IMR-90 (cell line): ENCODE measurements around the gene LPA. TPM values are rescaled to one million over a fixed set of nuclear protein-coding genes. Genes with fewer than 3 reads are reported as not detected.

Source experiments
- ATAC-seq: fragments of 200-7000 bp; cut with Tn5 transposase; 2 replicates; pipeline ENCODE4 v1.9.1; 2020; ENCODE audit warnings: low read depth, mild to moderate bottlenecking, moderate library complexity
- BruUV-seq: library from RNA; stranded (reverse); fragments of 400-500 nt; replicated peaks from 2 replicates; lab custom pipeline; 2021; lab: Mats Ljungman, UMichigan
- CTCF ChIA-PET: fragments of 300-600 bp; formaldehyde crosslinking; extraction: SDS; loops from one replicate; lab custom pipeline; 2021; ENCODE audit warnings: antibody characterized with exemption; lab: Yijun Ruan, JAX
- POLR2A ChIA-PET: fragments of 300-600 bp; sonication (Branson Sonifier 250); formaldehyde crosslinking; loops from one replicate; lab custom pipeline; 2022; ENCODE audit warnings: antibody characterized with exemption; ENCODE audit not compliant: unreplicated experiment; lab: Charles Lee
- DNase-seq: peaks from one replicate; pipeline ENCODE4 v3.0.0; 2013
- H2AFZ ChIP-seq: replicated peaks from 2 replicates; pipeline ENCODE3; 2013; ENCODE audit warnings: low read length, mild to moderate bottlenecking; ENCODE audit not compliant: poor library complexity
- H2AK5ac ChIP-seq: 2 replicates; pipeline ENCODE4 v1.6.1; 2013; ENCODE audit warnings: low read depth, low read length, inconsistent platforms
- H2AK9ac ChIP-seq: replicated peaks from 2 replicates; pipeline ENCODE3; 2013; ENCODE audit warnings: mild to moderate bottlenecking, low read depth, low read length, moderate library complexity; ENCODE audit not compliant: poor library complexity
- H2BK120ac ChIP-seq: 2 replicates; pipeline ENCODE4 v1.6.1; 2013; ENCODE audit warnings: low read depth, low read length, inconsistent platforms
- H2BK15ac ChIP-seq: 3 replicates; pipeline ENCODE4 v1.6.1; 2013; ENCODE audit warnings: low read depth, low read length, inconsistent platforms
- H2BK20ac ChIP-seq: 2 replicates; pipeline ENCODE4 v1.6.1; 2013; ENCODE audit warnings: low read depth, mild to moderate bottlenecking, inconsistent platforms, low read length, moderate library complexity
- H2BK5ac ChIP-seq: 2 replicates; pipeline ENCODE4 v1.6.1; 2013; ENCODE audit warnings: mild to moderate bottlenecking, low read depth, low read length, inconsistent platforms; ENCODE audit not compliant: poor library complexity, severe bottlenecking
- H3K14ac ChIP-seq: replicated peaks from 2 replicates; pipeline ENCODE4 v1.6.1; 2013; ENCODE audit warnings: low read depth, low read length, inconsistent platforms
- H3K18ac ChIP-seq: 2 replicates; pipeline ENCODE4 v1.6.1; 2013; ENCODE audit warnings: low read depth, low read length, control low read depth
- H3K23ac ChIP-seq: 2 replicates; pipeline ENCODE4 v1.6.1; 2013; ENCODE audit warnings: low read depth, low read length, inconsistent platforms
- H3K27ac ChIP-seq: 2 replicates; pipeline ENCODE4 v1.5.1; 2013; ENCODE audit warnings: mild to moderate bottlenecking, control low read depth, low read length; ENCODE audit not compliant: insufficient read depth
- H3K27me3 ChIP-seq: 2 replicates; pipeline ENCODE4 v1.6.1; 2013; ENCODE audit warnings: low read length; ENCODE audit not compliant: control insufficient read depth, insufficient read depth
- H3K36me3 ChIP-seq: 2 replicates; pipeline ENCODE4 v1.6.1; 2013; ENCODE audit warnings: low read length, mixed read lengths; ENCODE audit not compliant: control insufficient read depth, insufficient read depth
- H3K4ac ChIP-seq: 2 replicates; pipeline ENCODE4 v1.6.1; 2013; ENCODE audit warnings: low read depth, low read length, inconsistent platforms
- H3K4me1 ChIP-seq: 2 replicates; pipeline ENCODE4 v1.6.1; 2013; ENCODE audit warnings: low read length, mixed read lengths; ENCODE audit not compliant: control insufficient read depth, insufficient read depth
- H3K4me2 ChIP-seq: 2 replicates; pipeline ENCODE4 v1.6.1; 2013; ENCODE audit warnings: low read depth, mild to moderate bottlenecking, control low read depth, low read length, moderate library complexity
- H3K4me3 ChIP-seq: 2 replicates; pipeline ENCODE4 v1.5.1; 2013; ENCODE audit warnings: low read depth, mild to moderate bottlenecking, control low read depth, low read length, moderate library complexity; ENCODE audit not compliant: insufficient read depth
- H3K56ac ChIP-seq: 2 replicates; pipeline ENCODE4 v1.6.1; 2013; ENCODE audit warnings: low read length, inconsistent platforms; ENCODE audit not compliant: insufficient read depth; ENCODE audit errors: extremely low read depth
- H3K79me1 ChIP-seq, 2 experiments: 2 replicates each; pipeline ENCODE4 v1.6.1; 2013; ENCODE audit warnings: low read length in 2 of 2, inconsistent platforms in 1 of 2, low read depth in 1 of 2
- H3K9ac ChIP-seq: 2 replicates; pipeline ENCODE4 v1.6.1; 2013; ENCODE audit warnings: low read depth, low read length, control low read depth
- H3K9me1 ChIP-seq: 2 replicates; pipeline ENCODE4 v1.6.1; 2013; ENCODE audit warnings: low read length, inconsistent platforms; ENCODE audit not compliant: insufficient read depth
- H3K9me3 ChIP-seq: 2 replicates; pipeline ENCODE4 v1.6.1; 2013; ENCODE audit warnings: low read length; ENCODE audit not compliant: control insufficient read depth, insufficient read depth
- H4K20me1 ChIP-seq: 2 replicates; pipeline ENCODE4 v1.6.1; 2013; ENCODE audit warnings: low read length, inconsistent platforms; ENCODE audit not compliant: insufficient read depth
- H4K5ac ChIP-seq: 2 replicates; pipeline ENCODE4 v1.6.1; 2013; ENCODE audit warnings: mild to moderate bottlenecking, low read depth, low read length, control low read depth
- H4K8ac ChIP-seq, 2 experiments: 2 replicates each; pipeline ENCODE4 v1.6.1; 2013; ENCODE audit warnings: low read depth in 2 of 2, low read length in 2 of 2, control low read depth in 1 of 2, inconsistent platforms in 1 of 2
- H4K91ac ChIP-seq: 2 replicates; pipeline ENCODE4 v1.6.1; 2013; ENCODE audit warnings: low read depth, low read length, inconsistent platforms; ENCODE audit not compliant: insufficient read depth
- CHD1 ChIP-seq: IDR thresholded peaks from 2 replicates; pipeline ENCODE4 v1.6.1; 2012; ENCODE audit warnings: low read depth, low read length, improper control_type of control experiment
- MAZ ChIP-seq: IDR thresholded peaks from 2 replicates; pipeline ENCODE4 v1.6.1; 2012; ENCODE audit warnings: low read depth, mild to moderate bottlenecking, low read length, improper control_type of control experiment, moderate library complexity, borderline replicate concordance
- MXI1 ChIP-seq: IDR thresholded peaks from 2 replicates; pipeline ENCODE4 v1.6.1; 2012; ENCODE audit warnings: low read depth, mild to moderate bottlenecking, low read length, moderate library complexity, borderline replicate concordance
- NFE2L2 ChIP-seq: fragments of 150-350 bp; IDR thresholded peaks from 2 replicates; pipeline ENCODE4 v1.6.1; 2016; ENCODE audit warnings: low read depth, mild to moderate bottlenecking, low read length
- POLR2A ChIP-seq: IDR thresholded peaks from 2 replicates; pipeline ENCODE4 v1.6.1; 2012; ENCODE audit warnings: mild to moderate bottlenecking, low read depth, low read length
- RCOR1 ChIP-seq: IDR thresholded peaks from 2 replicates; pipeline ENCODE4 v1.6.1; 2012; ENCODE audit warnings: mild to moderate bottlenecking, low read length, improper control_type of control experiment; ENCODE audit not compliant: insufficient replicate concordance
- SMC3 ChIP-seq: fragments of 150-350 bp; IDR thresholded peaks from 2 replicates; pipeline ENCODE4 v1.6.1; 2016; ENCODE audit warnings: low read depth, mild to moderate bottlenecking, antibody characterized with exemption, low read length, moderate library complexity
- USF2 ChIP-seq: fragments of 150-350 bp; IDR thresholded peaks from 2 replicates; pipeline ENCODE4 v1.6.1; 2017; ENCODE audit warnings: mild to moderate bottlenecking, antibody characterized with exemption, low read length, low read depth
- WGBS, 2 experiments: methylation state at CpG; one replicate each; pipeline versions ENCODE4 v1.1.5 to v1.1.7; 2013; ENCODE audit warnings: missing lambda C conversion rate in 2 of 2; ENCODE audit not compliant: insufficient read length in 1 of 2; ENCODE audit errors: extremely low coverage in 2 of 2; 5-methylcytosine and 5-hydroxymethylcytosine counted together
- dilution Hi-C: fragments of 300-500 bp; cut with HindIII; formaldehyde crosslinking; loops from one replicate; pipeline ENCODE4 v1.14.3; 2018; ENCODE audit warnings: low sequenced_read_pairs; ENCODE audit not compliant: unreplicated experiment
- in situ Hi-C: fragments of 300-500 bp; cut with MboI; formaldehyde crosslinking; loops from 3 replicates; pipeline ENCODE4 v1.14.3; 2019; ENCODE audit warnings: low sequenced_read_pairs, inconsistent platforms, mixed read lengths
- intact Hi-C: fragments of 100-400 bp; cut with micrococcal nuclease; formaldehyde crosslinking; loops from 2 replicates; pipeline ENCODE4 v1.10.0; 2022
- polyA plus RNA-seq, 3 experiments: library from polyadenylated mRNA; depleted of rRNA; stranded (reverse); fragments of >200 nt; gene quantifications; 2 replicates each; pipeline ENCODE4 v1.2.3, GENCODE V29; 2012; ENCODE audit warnings: low replicate concordance in 1 of 3
- total RNA-seq: library from RNA; depleted of rRNA; stranded (reverse); fragments of >200 nt; gene quantifications from 2 replicates; pipeline ENCODE4 v1.2.3, GENCODE V29; 2012
- TF ChIP-seq, protein P1 (sequence below): conservative IDR thresholded peaks from 2 replicates; pipeline ENCODE4 v1.5.1; 2012; ENCODE audit warnings: mild to moderate bottlenecking, low read depth, low read length, improper control_type of control experiment

LPA gene
- total and polyA plus RNA-seq, 2 of the 4 experiments (the other 2 are of a cell fraction) = not detected

GRCh38 chr6:160544802-160545201 is 119.3 kb downstream of the LPA start:
- 70% methylated on average over 2 of the region's 6 CpGs; no CpG with 5 or more reads in 1 of the 2 experiments for WGBS, 2 experiments
- H2BK15ac ChIP-seq = no peak overlapping the region
- H3K56ac ChIP-seq = no peak overlapping the region
- H2BK120ac ChIP-seq = no peak overlapping the region
- no peak overlapping the region for H3K9ac ChIP-seq
- no peak overlapping the region for H3K4me2 ChIP-seq
- CTCF ChIA-PET = no interaction called here
- H2AFZ ChIP-seq = no peak overlapping the region
- DNase-seq (no peak), ATAC-seq (no peak)
- no peaks in the 10 kb centered on the region for H3K9me1 ChIP-seq
- peaks cover 3% of the 10 kb centered on the region; the same call in 1 of the 2 replicates for H3K9me3 ChIP-seq
- H4K91ac ChIP-seq = no peak overlapping the region
- intact Hi-C loops (no loop called here), in situ Hi-C loops (no loop called here), dilution Hi-C loops (no loop called here)
- H4K20me1 ChIP-seq = no peaks in the 10 kb centered on the region
- no peak overlapping the region for H2AK5ac ChIP-seq
- no peak overlapping the region for H4K8ac ChIP-seq
- TF ChIP-seq CHD1 (no peak), MAZ (no peak), MXI1 (no peak), POLR2A (no peak), RCOR1 (no peak), SMC3 (no peak), USF2 (no peak), NFE2L2 (no peak)
- TF ChIP-seq, protein P1, sequence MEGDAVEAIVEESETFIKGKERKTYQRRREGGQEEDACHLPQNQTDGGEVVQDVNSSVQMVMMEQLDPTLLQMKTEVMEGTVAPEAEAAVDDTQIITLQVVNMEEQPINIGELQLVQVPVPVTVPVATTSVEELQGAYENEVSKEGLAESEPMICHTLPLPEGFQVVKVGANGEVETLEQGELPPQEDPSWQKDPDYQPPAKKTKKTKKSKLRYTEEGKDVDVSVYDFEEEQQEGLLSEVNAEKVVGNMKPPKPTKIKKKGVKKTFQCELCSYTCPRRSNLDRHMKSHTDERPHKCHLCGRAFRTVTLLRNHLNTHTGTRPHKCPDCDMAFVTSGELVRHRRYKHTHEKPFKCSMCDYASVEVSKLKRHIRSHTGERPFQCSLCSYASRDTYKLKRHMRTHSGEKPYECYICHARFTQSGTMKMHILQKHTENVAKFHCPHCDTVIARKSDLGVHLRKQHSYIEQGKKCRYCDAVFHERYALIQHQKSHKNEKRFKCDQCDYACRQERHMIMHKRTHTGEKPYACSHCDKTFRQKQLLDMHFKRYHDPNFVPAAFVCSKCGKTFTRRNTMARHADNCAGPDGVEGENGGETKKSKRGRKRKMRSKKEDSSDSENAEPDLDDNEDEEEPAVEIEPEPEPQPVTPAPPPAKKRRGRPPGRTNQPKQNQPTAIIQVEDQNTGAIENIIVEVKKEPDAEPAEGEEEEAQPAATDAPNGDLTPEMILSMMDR = no peak
- H3K4me1 ChIP-seq = no peaks in the 10 kb centered on the region
- no peak overlapping the region for H2AK9ac ChIP-seq
- H3K23ac ChIP-seq = no peak overlapping the region
- POLR2A ChIA-PET = no interaction called here
- BruUV-seq = no TSS peak
- H3K18ac ChIP-seq = no peak overlapping the region
- H3K27me3 ChIP-seq = no peaks in the 10 kb centered on the region
- no peak overlapping the region for H2BK20ac ChIP-seq
- no peak overlapping the region for H4K5ac ChIP-seq
- H3K79me1 ChIP-seq = no peaks in the 10 kb centered on the region
- H3K4me3 ChIP-seq = no peak overlapping the region
- H3K27ac ChIP-seq = no peak overlapping the region
- H3K36me3 ChIP-seq = no peaks in the 10 kb centered on the region
- no peak overlapping the region for H3K4ac ChIP-seq
- H2BK5ac ChIP-seq = no peak overlapping the region
- no peak overlapping the region for H3K14ac ChIP-seq
